SIG-M5 (cell line): Measurements from ENCODE around the gene C12orf75.
"Not testable (repeated sequence)": the region's sequence is repeated elsewhere in the genome, so short reads cannot be mapped to it uniquely, and the experiment has no call there.

Source experiments
- DNase-seq: peaks from one replicate; lab custom pipeline; 2025; lab: John Stamatoyannopoulos, UW

Gene C12orf75

GRCh38 chr12:105336411-105336810 lies 5.9 kb downstream of the C12orf75 start:
- no peak for DNase-seq

- peak; percentile 83 for DNase-seq
Observed at GRCh38 chr12:105337391-105337790, 6.9 kb downstream of the C12orf75 start.

GRCh38 chr12:105338966-105339365 lies 8.5 kb downstream of the C12orf75 start:
- no peak for DNase-seq

DNA sequence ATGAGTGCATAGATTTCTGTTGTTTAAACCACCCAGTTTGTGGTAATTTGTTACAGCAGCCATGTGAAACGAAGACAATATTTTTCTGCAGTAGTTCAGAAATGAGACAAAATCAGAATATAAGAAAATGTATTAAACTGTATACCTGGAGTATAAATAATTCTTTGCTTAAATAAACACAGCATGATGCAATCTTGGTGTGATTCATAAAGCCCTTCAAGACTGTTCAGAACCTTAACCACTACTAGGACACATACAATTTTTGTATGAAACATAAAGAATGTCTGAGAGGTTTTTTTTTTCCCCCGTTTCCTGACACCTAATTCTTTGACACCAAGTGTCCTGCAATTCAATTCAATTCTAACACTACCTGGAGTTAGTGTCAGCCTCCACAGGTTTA lies 10.5 kb downstream of the C12orf75 start:
- no peak for DNase-seq

GRCh38 chr12:105341620-105342019 lies 11.1 kb downstream of the C12orf75 start:
- not testable (repeated sequence) for DNase-seq

DNA sequence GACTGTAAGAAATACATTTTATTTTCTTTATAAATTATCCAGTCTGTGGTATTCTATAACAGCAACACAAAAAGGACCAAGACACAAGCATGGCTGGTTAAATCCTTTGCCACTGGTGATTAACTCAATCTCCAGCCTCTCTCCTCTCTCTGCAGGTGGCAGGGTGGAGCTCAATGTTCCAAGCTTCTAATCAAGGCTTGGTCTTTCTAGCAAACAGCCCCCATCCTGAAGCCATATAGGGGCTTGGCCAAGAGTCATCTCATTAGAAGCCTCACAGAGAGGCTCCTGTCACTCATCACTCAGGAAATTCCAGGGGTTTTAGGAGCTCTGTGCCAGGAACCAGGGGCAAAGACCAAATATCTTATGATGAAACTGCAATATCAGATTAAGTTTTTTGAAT lies 12.0 kb downstream of the C12orf75 start:
- no peak for DNase-seq

GRCh38 chr12:105343836-105344235 lies 13.3 kb downstream of the C12orf75 start:
- no peak for DNase-seq

- DNase-seq: no peak
Observed at GRCh38 chr12:105347499-105347898, 17.0 kb downstream of the C12orf75 start.

DNA sequence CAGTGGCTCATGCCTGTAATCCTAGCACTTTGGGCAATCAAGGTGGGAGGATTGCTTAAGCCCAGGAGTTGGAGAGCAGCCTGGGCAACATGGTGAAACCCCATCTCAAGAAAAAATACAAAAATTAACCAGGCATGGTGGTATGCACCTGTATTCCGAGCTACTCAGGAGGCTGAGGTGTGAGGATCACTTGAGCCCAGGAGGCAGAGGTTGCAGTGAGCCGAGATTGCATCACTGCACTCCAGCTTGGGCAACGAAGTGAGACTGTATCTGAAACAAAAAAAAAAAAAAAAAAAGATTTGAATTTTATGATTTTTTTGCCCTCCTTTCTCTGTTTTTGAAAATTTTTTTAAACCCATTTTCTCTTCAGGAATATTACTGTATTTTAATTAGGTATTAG lies 17.7 kb downstream of the C12orf75 start:
- no peak for DNase-seq

GRCh38 chr12:105348561-105348960 lies 18.1 kb downstream of the C12orf75 start:
- no peak for DNase-seq

DNA sequence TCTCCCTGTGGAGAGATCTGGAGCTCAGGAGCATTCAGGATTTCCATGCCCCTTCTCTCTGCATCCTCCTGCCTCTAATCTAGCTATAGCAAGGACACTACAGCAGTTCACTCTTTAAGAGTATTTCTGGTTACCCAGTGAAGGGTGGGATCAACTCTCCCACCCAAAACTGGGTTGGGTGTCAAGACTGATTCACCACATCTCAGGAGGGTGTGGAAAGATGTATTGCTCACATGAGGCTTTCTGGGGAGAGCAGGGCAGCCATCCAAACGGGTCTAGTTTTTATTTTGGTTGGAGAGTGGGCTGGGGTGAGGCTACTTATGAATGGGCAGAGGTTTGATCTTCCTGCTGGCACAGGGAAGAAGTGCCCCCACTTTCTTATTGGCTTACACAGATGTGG lies 18.6 kb downstream of the C12orf75 start:
- no peak for DNase-seq

DNA sequence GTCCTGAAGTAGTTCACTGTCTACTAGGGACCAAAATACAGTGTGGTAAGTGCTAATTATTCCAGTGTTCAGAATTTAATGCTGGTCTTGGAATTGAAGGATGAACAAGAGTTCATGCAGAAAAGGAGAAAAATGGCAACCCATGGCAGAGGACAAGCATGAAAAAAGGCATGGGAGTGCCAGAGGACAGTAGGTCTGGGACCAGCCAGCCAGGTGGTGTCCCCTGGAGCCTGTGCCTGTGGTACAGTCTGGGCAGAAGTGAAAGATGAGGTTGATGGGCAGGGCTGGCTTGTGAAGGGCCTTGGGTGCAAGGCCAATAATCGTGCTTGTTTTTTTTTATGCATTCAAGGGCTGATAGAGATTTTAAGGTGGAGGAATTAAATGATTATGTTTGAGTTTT lies 21.0 kb downstream of the C12orf75 start:
- DNase-seq: no peak

GRCh38 chr12:105352052-105352451 lies 21.6 kb downstream of the C12orf75 start:
- no peak for DNase-seq

DNA sequence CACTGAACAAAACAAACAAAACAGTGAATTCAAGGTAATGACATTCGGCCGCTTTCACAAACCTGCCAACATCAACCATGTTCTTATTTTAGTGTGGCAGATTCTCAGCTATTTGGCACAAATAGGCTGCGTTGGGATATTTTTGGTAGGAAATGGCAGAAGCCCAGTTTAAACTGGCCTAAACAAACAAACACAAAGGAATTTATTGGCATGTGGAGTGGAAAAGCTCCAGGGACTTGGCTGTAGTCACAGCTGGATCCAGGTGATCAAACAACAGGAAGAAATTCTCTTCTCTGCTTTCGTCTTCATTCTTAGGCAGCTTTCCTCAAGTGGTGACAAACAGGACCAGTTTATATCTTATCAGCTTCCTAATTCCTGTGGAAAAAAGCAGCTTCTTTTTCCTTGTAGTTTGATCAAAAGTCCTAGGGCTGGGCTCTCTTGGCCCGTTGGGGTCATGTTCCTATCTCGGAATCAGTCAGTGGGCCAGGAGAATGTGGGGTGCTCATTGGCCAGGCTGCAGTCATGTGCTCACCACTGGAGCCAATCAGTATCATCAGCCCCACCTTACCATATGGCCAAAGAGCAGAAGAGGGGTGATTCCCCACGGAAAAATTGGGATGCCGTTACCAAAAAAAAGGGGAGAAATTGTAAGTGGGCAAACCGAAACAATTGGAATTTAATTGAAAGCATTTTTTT lies 22.6 kb downstream of the C12orf75 start:
- no peak for DNase-seq

GRCh38 chr12:105355752-105356151 lies 25.3 kb downstream of the C12orf75 start:
- no peak for DNase-seq

- DNase-seq: no peak
Observed at GRCh38 chr12:105357162-105357691, 26.7 kb downstream of the C12orf75 start.

- DNase-seq: peak; percentile 71
Observed at GRCh38 chr12:105358789-105359188, 28.3 kb downstream of the C12orf75 start.

GRCh38 chr12:105359856-105360255 lies 29.4 kb downstream of the C12orf75 start:
- DNase-seq: no peak

- DNase-seq: no peak
Observed at GRCh38 chr12:105363890-105364289, 33.4 kb downstream of the C12orf75 start.

DNA sequence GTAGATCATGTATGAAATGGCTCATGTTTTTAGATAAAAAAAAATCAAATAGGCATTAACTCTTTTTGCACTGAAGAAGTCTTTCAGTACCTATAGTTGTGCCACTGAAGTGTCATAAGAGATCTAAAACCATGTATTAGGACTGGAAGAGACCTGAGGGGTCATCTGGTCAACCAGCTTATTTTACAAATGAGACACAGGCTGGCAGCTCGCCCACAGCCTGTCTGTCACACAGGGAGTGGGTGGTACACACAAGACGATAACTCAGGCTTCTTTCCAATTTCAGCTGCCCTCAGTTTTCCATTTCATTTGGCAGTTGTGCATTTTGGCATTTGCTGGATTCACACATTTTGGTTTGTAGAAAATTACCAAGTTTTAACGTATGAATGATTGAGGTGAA lies 34.7 kb downstream of the C12orf75 start:
- no peak for DNase-seq

DNA sequence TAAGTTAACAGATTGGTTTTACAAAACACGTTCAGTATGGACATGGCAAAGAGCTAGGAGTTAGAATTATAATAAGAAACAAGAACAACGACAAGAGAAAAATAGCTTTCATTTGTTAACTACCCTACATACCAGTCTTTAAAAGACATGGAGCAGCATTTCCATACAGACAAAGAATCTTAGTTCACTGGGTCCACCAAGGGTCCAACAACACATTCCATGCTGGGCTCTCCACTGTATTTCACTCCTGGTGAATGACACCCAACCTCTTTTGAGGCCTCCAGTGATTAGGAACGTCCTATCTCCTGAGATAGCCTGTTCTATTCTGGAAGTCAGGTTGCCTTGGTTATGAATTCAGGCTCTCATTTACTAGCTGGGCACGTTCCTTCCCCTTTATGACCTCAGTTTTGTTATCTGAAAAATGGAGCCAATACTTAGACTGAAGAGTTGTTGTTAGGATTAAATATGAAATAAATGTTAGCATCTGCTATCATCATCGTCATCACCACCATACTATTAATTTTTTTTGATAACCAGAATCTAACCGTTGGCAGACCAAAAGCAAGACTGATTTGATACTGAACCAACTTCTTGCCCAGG lies 37.7 kb downstream of the C12orf75 start:
- DNase-seq: no peak

DNA sequence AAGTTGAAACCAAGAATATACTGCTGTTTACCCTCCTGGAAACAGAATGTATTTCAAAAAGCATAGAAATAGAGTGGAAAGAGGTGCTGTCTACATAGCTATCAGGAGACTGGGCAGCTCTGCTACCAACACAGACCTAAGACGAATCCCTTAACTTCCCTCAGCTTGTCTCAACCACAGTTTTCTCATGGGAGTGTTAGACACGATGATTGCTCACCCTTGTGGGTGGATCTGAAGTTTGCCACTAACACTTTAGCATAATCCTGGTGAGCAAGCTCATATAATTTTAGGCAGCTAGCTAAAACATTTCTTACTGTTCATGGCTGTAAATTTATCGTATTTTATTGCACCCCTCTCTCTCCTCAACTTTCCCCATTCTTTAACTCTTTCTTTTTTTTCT lies 38.5 kb downstream of the C12orf75 start:
- no peak for DNase-seq

DNA sequence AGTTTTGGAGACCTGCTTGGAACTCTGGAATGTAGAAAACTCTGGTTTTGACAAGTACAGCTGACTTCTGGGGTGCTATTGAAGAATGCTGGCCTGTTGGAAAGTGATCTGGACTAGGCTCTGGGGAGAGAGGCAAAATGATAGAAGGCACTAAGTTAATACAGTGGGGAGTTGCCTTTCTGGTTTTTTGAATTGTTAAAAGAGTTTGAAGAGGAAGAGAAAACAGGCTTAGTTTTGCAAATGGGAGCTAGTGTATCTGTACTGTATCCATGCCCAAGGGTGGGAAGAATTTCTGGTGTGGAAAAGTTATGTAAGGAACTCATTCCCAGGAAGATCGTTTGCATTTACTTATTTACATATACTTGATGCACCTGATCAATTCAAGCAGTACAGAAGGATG lies 43.8 kb downstream of the C12orf75 start:
- DNase-seq: no peak

GRCh38 chr12:105377077-105377476 lies 46.6 kb downstream of the C12orf75 start:
- DNase-seq: no peak
